H4 (cell line): ENCODE results near the gene SLC28A3. TPM values are rescaled to one million over a fixed set of nuclear protein-coding genes. Genes with fewer than 3 reads are reported as not detected.

Source experiments
- DNase-seq: peaks from one replicate; pipeline ENCODE4 v3.0.0-alpha.2; 2015; ENCODE audit warnings: low spot score
- total RNA-seq: library from RNA; depleted of rRNA; stranded (reverse); fragments of >200 nt; shearing (Covaris generic); gene quantifications from 2 replicates; pipeline ENCODE4 v1.2.3, GENCODE V29; 2014

The SLC28A3 gene
- total RNA-seq, 1 experiment from 2014 or later: 0.02 TPM

DNA sequence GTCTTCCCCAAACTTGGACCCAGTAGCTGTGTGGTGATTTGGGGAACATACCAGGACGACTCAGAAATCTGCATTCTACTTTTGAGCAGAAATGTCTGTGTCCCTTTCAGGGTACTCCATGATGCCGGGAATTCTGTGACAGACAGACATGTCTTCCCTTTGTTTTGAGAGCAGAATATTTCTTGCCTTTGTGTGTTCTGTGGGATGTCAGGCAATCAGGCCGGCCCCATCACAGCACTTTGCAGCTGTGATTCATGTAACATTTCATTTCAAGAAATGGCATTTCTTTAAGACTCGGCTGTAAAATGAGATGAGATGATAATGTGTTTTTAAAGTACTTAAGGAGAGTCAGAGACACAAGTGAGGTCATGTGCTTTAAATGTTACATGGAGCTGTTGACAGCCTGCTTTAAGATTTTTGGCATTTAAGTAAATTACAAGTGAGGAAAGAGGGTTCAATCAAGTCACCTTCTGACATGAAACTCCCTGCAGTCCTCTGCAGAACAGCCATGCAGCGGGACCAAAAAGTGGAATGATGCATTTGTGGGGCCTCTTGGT is 98.7 kb downstream of the SLC28A3 start:
- no peak for DNase-seq

- DNase-seq: peak; percentile 13
Observed at GRCh38 chr9:84239343-84239742, 101.2 kb downstream of the SLC28A3 start.

DNA sequence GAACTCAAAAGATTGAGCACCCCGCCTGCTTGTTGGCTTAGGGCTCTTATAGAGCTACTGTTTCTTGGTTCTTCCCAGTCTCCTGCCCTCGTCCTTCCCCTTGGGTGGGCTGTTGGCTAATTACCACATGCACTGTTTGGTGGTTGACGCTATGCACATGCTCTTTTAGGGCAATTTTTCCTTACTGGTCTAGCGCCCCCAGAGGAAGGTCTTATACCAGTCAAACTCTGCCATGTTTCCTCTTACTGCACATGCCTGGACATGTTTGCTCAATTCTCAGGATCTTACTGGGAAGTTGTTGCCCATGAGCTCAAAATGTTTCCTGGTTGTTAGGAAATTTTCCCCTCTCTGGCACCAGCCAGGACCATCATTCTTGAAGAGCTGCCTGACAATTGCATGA is 101.9 kb downstream of the SLC28A3 start:
- no peak for DNase-seq

DNA sequence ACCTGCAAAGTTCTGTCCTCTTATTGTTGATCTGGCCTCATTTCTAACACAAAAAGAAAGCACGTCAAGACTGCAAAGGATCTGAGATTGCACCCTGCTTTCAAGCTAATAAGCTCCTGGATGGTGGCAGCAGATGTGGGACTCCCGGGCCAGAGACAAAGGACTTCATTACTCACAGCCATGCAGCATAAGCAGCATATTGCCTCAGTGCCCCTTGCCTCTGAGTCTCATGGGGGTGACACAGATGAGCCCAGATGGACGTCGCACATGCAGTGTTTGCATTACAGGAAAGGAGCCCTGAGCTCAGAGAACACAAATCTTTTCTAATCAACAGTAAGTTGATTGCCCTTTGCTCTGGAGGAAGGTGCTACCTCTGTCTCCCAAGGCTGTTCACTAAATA is 105.0 kb downstream of the SLC28A3 start:
- no peak for DNase-seq

GRCh38 chr9:84230355-84231145 is 110.0 kb downstream of the SLC28A3 start:
- DNase-seq: peak; percentile 11

- no peak for DNase-seq
Observed at GRCh38 chr9:84229191-84229590, 111.4 kb downstream of the SLC28A3 start.

GRCh38 chr9:84228130-84228720 is 112.3 kb downstream of the SLC28A3 start:
- no peak for DNase-seq

GRCh38 chr9:84226126-84226525 is 114.4 kb downstream of the SLC28A3 start:
- no peak for DNase-seq
